ENCODE measurements around the gene KRT26.

DNA sequence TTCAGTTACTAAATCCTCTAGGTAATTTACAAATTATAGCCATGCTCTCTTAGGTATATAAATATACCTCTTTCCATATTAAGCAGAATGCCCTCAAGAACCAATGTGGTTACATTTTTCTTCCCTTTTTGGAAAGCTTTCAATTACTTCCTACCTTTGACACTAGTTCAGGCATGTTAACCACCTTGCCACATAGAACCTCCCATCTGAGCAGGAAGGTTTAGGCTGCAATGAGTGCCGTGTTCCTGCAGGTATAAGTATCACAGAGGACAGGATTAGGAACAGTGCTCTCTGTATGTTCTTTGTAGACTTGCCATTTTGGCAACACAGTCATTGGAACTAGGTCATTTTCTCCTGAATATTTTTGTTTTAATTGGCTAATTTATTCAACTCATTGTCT is 37.0 kb downstream of the KRT26 start:
- TF ChIP-seq, protein P1, sequence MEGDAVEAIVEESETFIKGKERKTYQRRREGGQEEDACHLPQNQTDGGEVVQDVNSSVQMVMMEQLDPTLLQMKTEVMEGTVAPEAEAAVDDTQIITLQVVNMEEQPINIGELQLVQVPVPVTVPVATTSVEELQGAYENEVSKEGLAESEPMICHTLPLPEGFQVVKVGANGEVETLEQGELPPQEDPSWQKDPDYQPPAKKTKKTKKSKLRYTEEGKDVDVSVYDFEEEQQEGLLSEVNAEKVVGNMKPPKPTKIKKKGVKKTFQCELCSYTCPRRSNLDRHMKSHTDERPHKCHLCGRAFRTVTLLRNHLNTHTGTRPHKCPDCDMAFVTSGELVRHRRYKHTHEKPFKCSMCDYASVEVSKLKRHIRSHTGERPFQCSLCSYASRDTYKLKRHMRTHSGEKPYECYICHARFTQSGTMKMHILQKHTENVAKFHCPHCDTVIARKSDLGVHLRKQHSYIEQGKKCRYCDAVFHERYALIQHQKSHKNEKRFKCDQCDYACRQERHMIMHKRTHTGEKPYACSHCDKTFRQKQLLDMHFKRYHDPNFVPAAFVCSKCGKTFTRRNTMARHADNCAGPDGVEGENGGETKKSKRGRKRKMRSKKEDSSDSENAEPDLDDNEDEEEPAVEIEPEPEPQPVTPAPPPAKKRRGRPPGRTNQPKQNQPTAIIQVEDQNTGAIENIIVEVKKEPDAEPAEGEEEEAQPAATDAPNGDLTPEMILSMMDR (IDR thresholded peaks at IDR 0.05; ENCODE audit: borderline replicate concordance, extremely low read depth, low read length, poor library complexity, severe bottlenecking), result no peak
- TF ChIP-seq EZH2 (IDR thresholded peaks at IDR 0.05; ENCODE audit: borderline replicate concordance, low read depth, low read length, severe bottlenecking), result no peak

Data from DND-41 (cell line).